Activated CD8-positive, alpha-beta T cell treated with anti-CD3 and anti-CD28 coated beads for 36 hours (primary cell): ENCODE data around the gene ZNF709. TPM values are rescaled to one million over a fixed set of nuclear protein-coding genes. Genes with fewer than 3 reads are reported as not detected.
"Not testable (repeated sequence)": the region's sequence is repeated elsewhere in the genome, so short reads cannot be mapped to it uniquely, and the experiment has no call there.

Source experiments
- ATAC-seq: fragments of 200-7000 bp; cut with Tn5 transposase; one replicate; pipeline ENCODE4 v1.10.0; 2021; ENCODE audit warnings: mild to moderate bottlenecking, moderate library complexity
- CTCF ChIA-PET: fragments of 350-600 bp; sonication (Branson Sonifier 250); formaldehyde crosslinking; loops from one replicate; lab custom pipeline; 2021; ENCODE audit warnings: antibody characterized with exemption; lab: Charles Lee
- POLR2A ChIA-PET: fragments of 350-600 bp; sonication (Branson Sonifier 250); formaldehyde crosslinking; loops from one replicate; lab custom pipeline; 2021; ENCODE audit warnings: antibody characterized with exemption; lab: Charles Lee
- DNase-seq: peaks from one replicate; pipeline ENCODE4 v3.0.0-alpha.2; 2020
- H3K27ac Mint-ChIP-seq: one replicate; pipeline ENCODE4 v1.8.0; 2021; ENCODE audit warnings: mild to moderate bottlenecking, mixed read lengths
- H3K27me3 Mint-ChIP-seq: one replicate; pipeline ENCODE4 v1.8.0; 2021; ENCODE audit warnings: mixed read lengths
- H3K36me3 Mint-ChIP-seq: one replicate; pipeline ENCODE4 v1.8.0; 2021; ENCODE audit warnings: low read depth, mixed read lengths
- H3K4me1 Mint-ChIP-seq: one replicate; pipeline ENCODE4 v1.8.0; 2021; ENCODE audit warnings: low read depth, mixed read lengths
- H3K4me3 Mint-ChIP-seq: one replicate; pipeline ENCODE4 v1.8.0; 2021; ENCODE audit warnings: mild to moderate bottlenecking, moderate library complexity, mixed read lengths
- H3K9me3 Mint-ChIP-seq: one replicate; pipeline ENCODE4 v1.8.0; 2021; ENCODE audit warnings: mixed read lengths
- intact Hi-C: fragments of 100-400 bp; cut with micrococcal nuclease; formaldehyde crosslinking; loops from one replicate; pipeline ENCODE4 v1.10.0; 2022
- total RNA-seq, 2 experiments: library from RNA; stranded (reverse); gene quantifications; one replicate each; pipeline ENCODE4 v1.2.3, GENCODE V29; 2021
- TF ChIP-seq, protein P1 (sequence below): fragments of 200-600 bp; IDR thresholded peaks from one replicate; pipeline ENCODE4 v1.8.0; 2022; ENCODE audit warnings: antibody characterized with exemption, mild to moderate bottlenecking

Gene ZNF709
- total RNA-seq, 2 experiments from 2014 or later, result 1.5 to 1.6 TPM

GRCh38 chr19:12464769-12465168, 19.8 kb downstream of the ZNF709 start:
- H3K36me3 Mint-ChIP-seq, result peaks cover 60% of the 10 kb centered on the region

GRCh38 chr19:12464139-12464538, 20.5 kb downstream of the ZNF709 start:
- intact Hi-C loops, H3K27ac Mint-ChIP-seq, CTCF ChIA-PET, DNase-seq, H3K27me3 Mint-ChIP-seq, POLR2A ChIA-PET, H3K4me1 Mint-ChIP-seq, ATAC-seq, H3K4me3 Mint-ChIP-seq: not testable (repeated sequence)
- peaks cover 36% of the 10 kb centered on the region for H3K9me3 Mint-ChIP-seq
- H3K36me3 Mint-ChIP-seq, result peaks cover 65% of the 10 kb centered on the region

More at GRCh38 chr19:12464769-12465168, 19.8 kb downstream of the ZNF709 start:
- TF ChIP-seq, protein P1, sequence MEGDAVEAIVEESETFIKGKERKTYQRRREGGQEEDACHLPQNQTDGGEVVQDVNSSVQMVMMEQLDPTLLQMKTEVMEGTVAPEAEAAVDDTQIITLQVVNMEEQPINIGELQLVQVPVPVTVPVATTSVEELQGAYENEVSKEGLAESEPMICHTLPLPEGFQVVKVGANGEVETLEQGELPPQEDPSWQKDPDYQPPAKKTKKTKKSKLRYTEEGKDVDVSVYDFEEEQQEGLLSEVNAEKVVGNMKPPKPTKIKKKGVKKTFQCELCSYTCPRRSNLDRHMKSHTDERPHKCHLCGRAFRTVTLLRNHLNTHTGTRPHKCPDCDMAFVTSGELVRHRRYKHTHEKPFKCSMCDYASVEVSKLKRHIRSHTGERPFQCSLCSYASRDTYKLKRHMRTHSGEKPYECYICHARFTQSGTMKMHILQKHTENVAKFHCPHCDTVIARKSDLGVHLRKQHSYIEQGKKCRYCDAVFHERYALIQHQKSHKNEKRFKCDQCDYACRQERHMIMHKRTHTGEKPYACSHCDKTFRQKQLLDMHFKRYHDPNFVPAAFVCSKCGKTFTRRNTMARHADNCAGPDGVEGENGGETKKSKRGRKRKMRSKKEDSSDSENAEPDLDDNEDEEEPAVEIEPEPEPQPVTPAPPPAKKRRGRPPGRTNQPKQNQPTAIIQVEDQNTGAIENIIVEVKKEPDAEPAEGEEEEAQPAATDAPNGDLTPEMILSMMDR, result no peak
- ATAC-seq (no peak), DNase-seq (no peak)
- no peak overlapping the region for H3K27ac Mint-ChIP-seq
- peaks cover 33% of the 10 kb centered on the region for H3K9me3 Mint-ChIP-seq
- no peaks in the 10 kb centered on the region for H3K4me1 Mint-ChIP-seq
- no peak overlapping the region for H3K4me3 Mint-ChIP-seq
- intact Hi-C loops, result no loop called here
- ChIA-PET POLR2A (no interaction called here), CTCF (no interaction called here)
- no peaks in the 10 kb centered on the region for H3K27me3 Mint-ChIP-seq

DNA sequence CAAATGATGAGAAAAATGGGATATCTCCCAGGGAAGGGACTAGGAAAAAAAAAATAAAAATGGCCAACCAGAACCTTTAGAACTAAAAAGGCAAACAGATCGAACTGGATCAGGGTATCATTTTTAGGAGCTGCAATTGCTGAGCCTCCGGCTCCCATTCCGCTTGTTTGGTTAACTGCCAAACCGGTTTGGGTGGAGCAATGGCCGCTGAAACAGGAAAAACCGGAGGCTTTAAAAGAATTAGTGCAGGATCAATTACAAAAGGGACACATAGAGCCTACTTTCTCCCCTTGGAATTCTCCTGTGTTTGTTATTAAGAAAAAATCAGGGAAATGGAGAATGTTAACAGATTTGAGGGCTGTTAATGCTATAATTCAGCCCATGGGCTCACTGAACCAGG, 31.1 kb downstream of the ZNF709 start:
- intact Hi-C loops, result no loop called here
- Mint-ChIP-seq H3K27ac (no peak overlapping the region), H3K4me3 (no peak overlapping the region), H3K27me3 (no peaks in the 10 kb centered on the region), H3K36me3 (peaks cover 22% of the 10 kb centered on the region), H3K9me3 (peaks cover 34% of the 10 kb centered on the region), H3K4me1 (no peaks in the 10 kb centered on the region)
- DNase-seq, result no peak
- POLR2A ChIA-PET, result interaction anchor here (0.7 kb wide), 1 partner anchor 43 kb away, joined by 3 read pairs; no protein-coding TSS in a partner anchor
- no peak for ATAC-seq
- CTCF ChIA-PET, result no interaction called here
- TF ChIP-seq, protein P1, result no peak

GRCh38 chr19:12450844-12451243, 33.8 kb downstream of the ZNF709 start:
- Mint-ChIP-seq H3K9me3 (peaks cover 31% of the 10 kb centered on the region), H3K4me3 (no peak overlapping the region), H3K4me1 (no peaks in the 10 kb centered on the region), H3K27me3 (no peaks in the 10 kb centered on the region), H3K27ac (no peak overlapping the region), H3K36me3 (peaks cover 14% of the 10 kb centered on the region)
- intact Hi-C loops, result no loop called here
- TF ChIP-seq, protein P1, result no peak
- ATAC-seq (no peak), DNase-seq (no peak)
- CTCF ChIA-PET, result no interaction called here
- POLR2A ChIA-PET, result no interaction called here

DNA sequence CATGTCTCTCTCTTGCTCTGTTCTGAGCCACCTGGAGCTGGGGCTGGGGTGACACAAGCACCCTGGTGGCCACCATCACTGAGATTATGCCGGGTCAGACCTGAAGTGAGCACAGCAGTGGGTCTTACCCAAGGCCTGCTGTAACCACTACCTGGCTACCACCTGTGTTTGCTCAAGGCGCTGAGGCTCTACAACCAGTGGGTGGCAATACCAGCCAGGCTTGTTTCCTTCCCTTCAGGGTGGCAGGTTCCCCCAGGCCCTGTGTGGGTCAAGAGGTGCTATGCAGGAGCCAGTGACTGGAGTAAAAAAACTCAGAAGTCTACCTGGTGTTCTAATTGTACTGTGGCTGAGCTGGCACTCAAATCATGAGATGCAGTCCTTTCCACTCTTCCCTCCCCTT, 35.8 kb downstream of the ZNF709 start:
- Mint-ChIP-seq H3K27ac (no peak overlapping the region), H3K9me3 (peaks cover 34% of the 10 kb centered on the region), H3K4me1 (no peaks in the 10 kb centered on the region), H3K36me3 (peaks cover 19% of the 10 kb centered on the region), H3K4me3 (no peak overlapping the region), H3K27me3 (no peaks in the 10 kb centered on the region)
- intact Hi-C loops, result no loop called here
- TF ChIP-seq, protein P1, result no peak
- ChIA-PET POLR2A (interaction anchor here (0.9 kb wide), 1 partner anchor 8 kb away, joined by 3 read pairs; the partner anchor contains the start of gene ZNF443), CTCF (interaction anchor here (1.7 kb wide), 1 partner anchor 308 kb away, joined by 4 read pairs; no protein-coding TSS in a partner anchor)
- ATAC-seq (no peak), DNase-seq (no peak)
